Brain microvascular endothelial cell (primary cell): Measurements from ENCODE around the gene NPY.

ENCODE experiments used
- DNase-seq: peaks from one replicate; pipeline ENCODE4 v3.0.0-alpha.2; 2020
- H3K27ac ChIP-seq: fragments of 250-450 bp; sonication (Bioruptor Pico); 2 replicates; pipeline ENCODE4 v1.5.1; 2020; ENCODE audit warnings: mild to moderate bottlenecking, moderate library complexity
- H3K27me3 ChIP-seq: fragments of 250-450 bp; sonication (Bioruptor Pico); replicated peaks from 2 replicates; pipeline ENCODE4 v1.5.1; 2020; ENCODE audit warnings: mild to moderate bottlenecking
- H3K36me3 ChIP-seq: fragments of 250-450 bp; sonication (Bioruptor Pico); replicated peaks from 2 replicates; pipeline ENCODE4 v1.5.1; 2020; ENCODE audit warnings: mild to moderate bottlenecking
- H3K4me3 ChIP-seq: 2 replicates; pipeline ENCODE4 v1.5.1; 2011; ENCODE audit warnings: low read depth, mild to moderate bottlenecking, control low read depth, low read length, moderate library complexity
- in situ Hi-C: cut with HindIII; loops from 2 replicates; pipeline ENCODE4 v1.10.0; 2017; ENCODE audit warnings: low sequenced_read_pairs, low pct_ligation_motif_present
- TF ChIP-seq, protein P1 (sequence below): IDR thresholded peaks from 2 replicates; pipeline ENCODE4 v1.5.1; 2011; ENCODE audit warnings: low read depth, mild to moderate bottlenecking, moderate library complexity, low read length, control low read depth, inconsistent platforms; ENCODE audit errors: missing control alignments

The NPY gene

DNA sequence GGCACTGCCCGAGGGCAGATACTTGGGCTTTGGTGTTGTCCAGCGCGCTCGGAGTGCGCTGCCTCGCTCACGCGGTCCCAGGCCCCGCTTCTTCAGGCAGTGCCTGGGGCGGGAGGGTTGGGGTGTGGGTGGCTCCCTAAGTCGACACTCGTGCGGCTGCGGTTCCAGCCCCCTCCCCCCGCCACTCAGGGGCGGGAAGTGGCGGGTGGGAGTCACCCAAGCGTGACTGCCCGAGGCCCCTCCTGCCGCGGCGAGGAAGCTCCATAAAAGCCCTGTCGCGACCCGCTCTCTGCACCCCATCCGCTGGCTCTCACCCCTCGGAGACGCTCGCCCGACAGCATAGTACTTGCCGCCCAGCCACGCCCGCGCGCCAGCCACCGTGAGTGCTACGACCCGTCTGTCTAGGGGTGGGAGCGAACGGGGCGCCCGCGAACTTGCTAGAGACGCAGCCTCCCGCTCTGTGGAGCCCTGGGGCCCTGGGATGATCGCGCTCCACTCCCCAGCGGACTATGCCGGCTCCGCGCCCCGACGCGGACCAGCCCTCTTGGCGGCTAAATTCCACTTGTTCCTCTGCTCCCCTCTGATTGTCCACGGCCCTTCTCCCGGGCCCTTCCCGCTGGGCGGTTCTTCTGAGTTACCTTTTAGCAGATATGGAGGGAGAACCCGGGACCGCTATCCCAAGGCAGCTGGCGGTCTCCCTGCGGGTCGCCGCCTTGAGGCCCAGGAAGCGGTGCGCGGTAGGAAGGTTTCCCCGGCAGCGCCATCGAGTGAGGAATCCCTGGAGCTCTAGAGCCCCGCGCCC, at the start of gene NPY:
NPY (plus strand) TSS at position 294 of the 802 bp plus-strand sequence. CDS start 1,051 bp downstream, outside the sequence.
- no peaks in the 10 kb centered on the region for H3K36me3 ChIP-seq
- no peak within 1 kb of the TSS for H3K27ac ChIP-seq
- H3K27me3 ChIP-seq = peaks cover 32% of the 10 kb centered on the region
- in situ Hi-C loops = no loop called here
- no peak for DNase-seq
- H3K4me3 ChIP-seq = no peak within 1 kb of the TSS
- TF ChIP-seq, protein P1, sequence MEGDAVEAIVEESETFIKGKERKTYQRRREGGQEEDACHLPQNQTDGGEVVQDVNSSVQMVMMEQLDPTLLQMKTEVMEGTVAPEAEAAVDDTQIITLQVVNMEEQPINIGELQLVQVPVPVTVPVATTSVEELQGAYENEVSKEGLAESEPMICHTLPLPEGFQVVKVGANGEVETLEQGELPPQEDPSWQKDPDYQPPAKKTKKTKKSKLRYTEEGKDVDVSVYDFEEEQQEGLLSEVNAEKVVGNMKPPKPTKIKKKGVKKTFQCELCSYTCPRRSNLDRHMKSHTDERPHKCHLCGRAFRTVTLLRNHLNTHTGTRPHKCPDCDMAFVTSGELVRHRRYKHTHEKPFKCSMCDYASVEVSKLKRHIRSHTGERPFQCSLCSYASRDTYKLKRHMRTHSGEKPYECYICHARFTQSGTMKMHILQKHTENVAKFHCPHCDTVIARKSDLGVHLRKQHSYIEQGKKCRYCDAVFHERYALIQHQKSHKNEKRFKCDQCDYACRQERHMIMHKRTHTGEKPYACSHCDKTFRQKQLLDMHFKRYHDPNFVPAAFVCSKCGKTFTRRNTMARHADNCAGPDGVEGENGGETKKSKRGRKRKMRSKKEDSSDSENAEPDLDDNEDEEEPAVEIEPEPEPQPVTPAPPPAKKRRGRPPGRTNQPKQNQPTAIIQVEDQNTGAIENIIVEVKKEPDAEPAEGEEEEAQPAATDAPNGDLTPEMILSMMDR = no peak

DNA sequence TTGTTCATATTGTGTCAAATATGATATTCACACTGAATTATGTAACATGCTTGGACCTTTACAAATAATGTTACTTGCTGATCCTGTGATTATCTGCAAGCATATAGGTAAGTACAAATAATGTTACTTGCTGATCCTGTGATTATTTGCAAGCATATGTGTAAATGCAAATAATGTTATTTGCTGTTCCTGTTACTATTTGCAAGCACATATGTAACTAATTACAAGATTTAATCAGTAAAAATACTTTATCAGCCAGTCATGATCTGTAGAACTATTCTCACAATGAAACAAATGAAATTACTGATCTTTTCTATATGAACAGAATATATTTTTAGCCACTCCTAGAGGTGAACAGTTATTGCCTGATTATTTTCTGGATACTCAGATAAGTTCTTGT, 44.7 kb upstream of the NPY start:
- TF ChIP-seq, protein P1 = no peak
- in situ Hi-C loops = no loop called here
- no peak for DNase-seq
- Histone ChIP-seq H3K27me3 (no peaks in the 10 kb centered on the region), H3K27ac (no peak overlapping the region), H3K4me3 (no peak overlapping the region), H3K36me3 (no peaks in the 10 kb centered on the region)

DNA sequence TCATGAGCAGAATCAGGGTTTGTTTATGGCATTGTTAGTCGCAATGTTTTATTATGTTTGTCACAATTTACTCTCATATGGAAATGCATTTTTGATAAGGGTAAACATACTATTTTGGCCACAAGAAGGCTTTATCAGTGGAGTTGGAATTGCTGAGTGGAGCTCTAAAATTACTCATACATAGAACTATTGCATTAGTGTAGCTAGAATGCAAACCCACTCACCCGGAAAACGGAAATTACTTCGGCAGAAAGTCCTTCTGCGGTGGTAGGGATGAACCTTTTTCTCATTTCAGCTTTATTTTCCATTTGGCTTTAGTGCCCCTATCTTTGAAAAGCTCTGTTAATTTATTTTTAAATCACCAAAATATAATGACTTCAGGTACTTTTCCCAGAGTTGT, 42.8 kb upstream of the NPY start:
- no peaks in the 10 kb centered on the region for H3K36me3 ChIP-seq
- no peaks in the 10 kb centered on the region for H3K27me3 ChIP-seq
- TF ChIP-seq, protein P1 = no peak
- no peak for DNase-seq
- no peak overlapping the region for H3K27ac ChIP-seq
- in situ Hi-C loops = no loop called here
- H3K4me3 ChIP-seq = no peak overlapping the region

DNA sequence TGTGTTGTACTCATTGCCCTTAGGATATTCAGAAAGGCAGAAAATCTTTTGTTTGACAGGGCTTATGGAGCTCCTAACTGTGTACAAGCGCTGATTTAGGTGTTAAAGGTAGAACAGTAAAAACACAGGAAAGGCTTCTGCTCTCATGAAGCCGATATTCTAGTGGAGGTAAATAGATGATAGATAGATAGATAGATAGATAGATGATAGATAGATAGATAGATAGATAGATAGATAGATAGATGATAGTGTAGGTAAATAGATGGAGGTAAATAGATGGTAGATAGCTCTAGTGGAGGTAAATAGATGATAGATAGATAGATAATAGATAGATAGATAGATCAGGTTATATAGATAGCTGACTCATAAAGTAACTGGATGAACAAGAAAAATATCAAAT, 39.4 kb upstream of the NPY start:
- H3K27me3 ChIP-seq = no peaks in the 10 kb centered on the region
- TF ChIP-seq, protein P1 = no peak
- no peak overlapping the region for H3K27ac ChIP-seq
- no peak for DNase-seq
- in situ Hi-C loops = no loop called here
- no peaks in the 10 kb centered on the region for H3K36me3 ChIP-seq
- no peak overlapping the region for H3K4me3 ChIP-seq

DNA sequence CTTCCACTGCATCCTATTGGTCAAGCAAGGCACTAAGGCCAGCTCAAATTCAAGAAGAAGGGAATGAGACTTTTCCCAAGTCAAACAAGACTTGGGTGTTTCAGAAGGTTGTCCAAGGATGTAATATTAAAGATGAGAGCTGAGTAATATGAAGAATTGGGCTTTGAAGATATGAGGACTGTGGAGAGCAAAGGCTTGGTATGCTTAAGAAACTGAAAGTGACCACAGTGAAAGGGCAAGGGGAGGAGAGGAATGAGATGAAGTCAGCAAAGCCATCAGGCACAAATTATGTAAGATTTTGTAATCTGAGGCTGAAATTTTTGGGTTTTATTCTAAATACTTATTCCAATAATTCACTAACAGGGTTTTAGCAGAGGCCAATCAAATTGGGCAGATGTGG, 38.6 kb upstream of the NPY start:
- in situ Hi-C loops = no loop called here

More for the DNA sequence above, 38.6 kb upstream of the NPY start:
- TF ChIP-seq, protein P1 = no peak
- Histone ChIP-seq H3K27me3 (no peaks in the 10 kb centered on the region), H3K27ac (no peak overlapping the region), H3K36me3 (no peaks in the 10 kb centered on the region), H3K4me3 (no peak overlapping the region)
- no peak for DNase-seq
